NCI-H748 (cell line): ENCODE measurements around the gene CD300LG.
A peak's percentile ranks its signal among the peaks of the same experiment; 100 is the strongest.
"Not testable (repeated sequence)": the region's sequence is repeated elsewhere in the genome, so short reads cannot be mapped to it uniquely, and the experiment has no call there.

ENCODE experiments used
- DNase-seq: peaks from one replicate; lab custom pipeline; 2025; ENCODE audit not compliant: unreplicated experiment; lab: John Stamatoyannopoulos, UW

Gene CD300LG

GRCh38 chr17:43852571-43852970, 5.6 kb downstream of the CD300LG start:
- no peak for DNase-seq

DNA sequence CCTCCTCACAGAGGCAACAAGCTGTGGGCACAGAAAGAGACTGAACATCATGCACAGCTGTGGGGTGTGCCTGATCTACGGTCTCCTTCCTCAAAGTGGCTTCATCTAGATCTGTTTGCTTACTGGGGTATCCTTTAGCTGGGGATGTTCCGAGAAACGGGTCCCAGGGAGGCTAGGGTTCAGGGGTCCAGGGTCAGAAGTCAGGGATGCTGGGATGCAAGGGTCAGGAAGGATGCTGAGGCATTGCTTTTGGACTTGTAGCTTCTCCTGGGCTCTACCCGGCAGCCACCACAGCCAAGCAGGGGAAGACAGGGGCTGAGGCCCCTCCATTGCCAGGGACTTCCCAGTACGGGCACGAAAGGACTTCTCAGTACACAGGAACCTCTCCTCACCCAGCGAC, 6.6 kb downstream of the CD300LG start:
- DNase-seq, result no peak

GRCh38 chr17:43854498-43854897, 7.5 kb downstream of the CD300LG start:
- no peak for DNase-seq

DNA sequence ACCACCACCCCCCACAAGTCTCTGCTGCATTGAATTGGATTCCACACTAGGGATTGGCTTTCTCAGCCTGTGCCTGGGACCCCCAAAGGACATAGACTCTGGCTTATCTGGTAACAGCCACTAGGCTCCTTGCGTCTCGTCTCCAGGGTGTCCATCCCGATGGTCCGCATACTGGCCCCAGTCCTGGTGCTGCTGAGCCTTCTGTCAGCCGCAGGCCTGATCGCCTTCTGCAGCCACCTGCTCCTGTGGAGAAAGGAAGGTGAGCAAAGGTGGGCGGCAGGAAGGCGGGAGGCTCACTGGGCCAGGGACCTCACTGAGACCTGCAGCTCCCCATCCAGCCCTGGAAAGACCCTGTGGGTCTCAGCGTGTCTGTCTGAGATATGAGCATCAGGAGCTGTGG, 8.1 kb downstream of the CD300LG start:
- no peak for DNase-seq

DNA sequence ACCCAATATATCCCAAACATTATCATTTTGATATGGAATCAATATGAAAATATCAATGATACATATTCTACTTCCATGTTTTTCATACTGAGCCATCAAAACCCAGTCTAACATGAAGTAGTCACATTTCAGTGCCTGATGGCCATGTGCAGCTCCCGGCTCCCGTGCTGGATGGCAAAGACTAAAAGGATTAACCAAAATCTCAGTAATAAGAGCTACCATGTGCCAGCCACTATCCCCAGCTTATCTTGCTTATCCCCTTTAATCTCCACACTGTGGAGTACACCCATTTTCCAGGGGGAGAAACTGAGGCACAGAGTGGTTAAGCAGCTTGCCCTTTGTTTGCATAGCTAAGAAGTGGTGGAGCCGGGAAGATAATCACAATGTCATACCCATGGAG, 9.2 kb downstream of the CD300LG start:
- no peak for DNase-seq

GRCh38 chr17:43857141-43857540, 10.2 kb downstream of the CD300LG start:
- no peak for DNase-seq

GRCh38 chr17:43857957-43858600, 11.1 kb downstream of the CD300LG start:
- no peak for DNase-seq

GRCh38 chr17:43860077-43860725, 13.2 kb downstream of the CD300LG start:
- DNase-seq, result no peak

DNA sequence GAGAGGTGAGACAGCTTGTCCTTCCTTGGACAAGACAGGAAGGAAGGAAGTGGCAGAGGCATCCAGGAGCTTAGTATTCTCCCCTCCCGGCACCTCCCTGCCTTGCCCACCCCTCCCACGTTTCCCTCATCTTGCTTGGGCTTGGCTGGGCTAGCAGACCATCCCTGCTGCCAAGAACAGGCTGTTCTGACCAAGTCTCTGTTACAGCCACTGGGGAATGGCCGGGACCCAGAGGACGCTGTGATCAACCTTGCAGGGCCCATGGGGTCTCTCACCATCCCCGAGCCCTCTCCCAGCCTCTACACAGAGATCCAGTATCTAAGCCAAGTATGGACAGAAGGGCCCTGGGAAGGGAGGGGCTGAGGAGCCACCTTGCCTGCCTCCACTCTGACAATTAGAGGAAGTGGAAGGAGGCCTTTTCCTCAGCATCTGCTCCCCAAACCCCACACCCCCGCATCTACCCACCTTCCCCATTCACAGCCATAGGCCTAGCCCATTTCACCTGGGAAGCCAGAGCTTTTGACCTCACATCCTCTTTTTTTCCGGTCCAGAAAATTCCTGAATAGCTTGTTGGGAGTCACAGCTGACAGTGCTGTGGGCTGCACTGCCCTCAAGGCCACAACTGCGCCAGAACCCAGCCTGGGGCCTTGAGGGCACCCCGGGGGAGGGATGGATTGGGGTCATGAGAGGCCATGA, 14.1 kb downstream of the CD300LG start:
- DNase-seq, result no peak

GRCh38 chr17:43861960-43862359, 15.0 kb downstream of the CD300LG start:
- no peak for DNase-seq

DNA sequence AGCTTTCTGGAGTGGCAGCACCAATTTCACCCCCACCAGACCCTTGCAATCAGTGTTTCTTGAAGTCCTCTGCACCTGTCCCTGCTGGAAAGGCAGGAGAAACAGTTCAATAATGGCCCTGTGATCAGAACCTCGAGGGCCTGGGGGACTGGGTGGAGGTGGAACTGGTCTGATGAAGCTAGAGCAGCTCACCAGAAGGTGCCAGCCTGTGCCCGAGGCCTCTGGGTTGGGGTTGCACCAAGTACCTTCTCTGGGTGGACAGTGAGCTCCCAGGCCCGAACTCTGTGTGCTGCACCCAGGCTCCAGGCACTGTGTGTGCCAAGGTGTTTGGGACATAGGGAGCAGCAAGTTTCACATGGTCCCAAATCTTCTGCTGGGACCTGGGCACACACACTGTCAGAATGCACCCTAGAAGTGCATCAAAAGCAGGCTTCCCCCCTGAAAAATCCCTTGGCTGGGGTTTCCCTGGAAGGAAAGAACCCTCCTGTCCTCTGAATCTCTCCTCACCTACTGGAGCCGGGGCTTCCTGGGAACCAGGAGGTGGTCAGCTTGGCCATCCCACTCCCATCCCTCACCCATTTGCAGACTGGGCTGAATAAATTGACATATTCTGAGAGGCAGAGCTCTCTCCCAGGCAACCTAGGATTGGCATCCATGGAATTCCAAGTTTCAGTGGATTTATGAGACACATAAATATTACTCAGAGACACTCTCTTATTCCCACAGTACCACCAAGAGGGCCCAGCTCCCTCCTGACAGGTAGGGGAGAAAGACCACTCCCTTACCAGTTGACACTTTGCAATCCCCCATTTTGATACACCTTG, 17.4 kb downstream of the CD300LG start:
- no peak for DNase-seq

- no peak for DNase-seq
Observed at GRCh38 chr17:43868226-43868994, 21.4 kb downstream of the CD300LG start.

DNA sequence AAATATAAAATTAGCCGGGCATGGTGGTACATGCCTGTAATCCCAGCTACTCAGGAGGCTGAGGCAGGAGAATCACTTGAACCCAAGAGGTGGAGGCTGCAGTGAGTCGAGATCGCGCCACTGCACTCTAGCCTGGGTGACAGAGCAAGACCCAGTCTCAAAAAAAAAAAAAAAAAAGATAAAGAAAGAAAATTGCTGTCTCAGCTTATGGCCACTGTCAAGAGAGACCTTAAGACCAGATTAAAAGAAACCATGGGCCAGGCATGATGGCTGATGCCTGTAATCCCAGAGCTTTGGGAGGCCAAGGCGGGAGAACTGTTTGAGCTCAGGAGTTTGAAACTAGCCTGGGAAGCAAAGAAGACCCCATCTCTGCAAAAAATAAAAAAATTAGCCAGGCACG, 22.1 kb downstream of the CD300LG start:
- DNase-seq, result not testable (repeated sequence)

GRCh38 chr17:43871946-43872690, 25.1 kb downstream of the CD300LG start:
- peak; percentile 56 for DNase-seq

DNA sequence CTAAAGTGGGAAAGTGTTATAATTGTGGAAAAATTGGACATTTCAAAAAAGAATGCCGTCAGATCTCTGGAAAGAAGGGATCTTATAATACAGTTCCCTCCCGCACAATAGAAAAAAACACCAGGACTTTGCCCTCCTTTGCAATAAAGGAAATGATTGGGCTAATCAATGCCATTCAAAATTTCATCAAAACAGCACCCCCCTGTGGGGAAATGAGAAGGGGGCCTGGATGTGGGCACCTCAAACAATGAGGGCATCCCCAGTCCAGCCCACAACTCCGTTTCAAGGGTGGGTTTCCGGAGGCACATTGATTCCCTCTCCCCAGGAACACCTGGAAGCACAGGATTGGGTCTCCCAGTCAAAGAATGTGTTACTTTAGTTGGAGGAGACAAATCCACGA, 26.1 kb downstream of the CD300LG start:
- no peak for DNase-seq

DNA sequence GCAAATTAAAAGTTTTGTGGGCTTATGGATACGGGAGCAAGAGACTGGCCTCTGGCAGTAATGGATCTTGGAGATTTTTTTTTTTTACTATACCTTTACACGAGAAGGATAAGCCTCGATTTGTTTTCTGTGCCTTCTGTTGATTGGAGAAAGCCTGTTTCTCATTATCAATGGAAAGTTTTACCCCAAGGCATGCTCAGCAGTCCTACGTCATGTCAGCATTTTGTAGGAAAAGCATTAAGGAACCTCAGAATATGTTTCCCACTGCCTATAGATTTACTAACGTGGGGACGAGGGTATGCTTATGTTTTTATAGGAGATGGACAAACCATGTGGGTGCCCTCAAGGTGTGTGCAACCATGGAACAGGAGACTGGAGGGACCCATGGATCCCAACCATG, 26.8 kb downstream of the CD300LG start:
- DNase-seq, result no peak

DNA sequence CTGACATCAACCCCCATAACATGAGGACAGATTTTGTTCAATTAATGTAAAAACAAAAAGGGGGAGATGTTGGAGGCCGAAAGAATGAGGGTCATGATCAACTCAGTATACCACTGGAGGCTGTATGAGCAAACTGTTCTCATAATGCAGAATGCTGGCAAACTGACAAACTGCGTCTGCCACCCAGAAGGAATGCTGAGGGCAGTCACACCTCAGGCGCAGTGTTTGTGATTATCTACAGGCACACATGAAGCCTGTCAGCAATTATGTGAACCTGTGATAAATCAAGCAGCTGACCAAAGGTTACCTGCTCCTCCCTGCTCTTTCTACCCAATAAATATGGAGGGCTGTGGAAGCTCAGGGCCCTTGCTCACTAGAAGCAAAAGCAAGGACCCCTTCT, 27.3 kb downstream of the CD300LG start:
- no peak for DNase-seq

GRCh38 chr17:43875476-43876147, 28.6 kb downstream of the CD300LG start:
- DNase-seq, result no peak

- no peak for DNase-seq
Observed at GRCh38 chr17:43877031-43877430, 30.1 kb downstream of the CD300LG start.
